Measurements from ENCODE around the gene SNRNP70. TPM values are rescaled to one million over a fixed set of nuclear protein-coding genes. Genes with fewer than 3 reads are reported as not detected.

The SNRNP70 gene
- total RNA-seq, 6 experiments from 2014 or later: 80.8 to 187 (median 123) TPM

- 8% methylated on average over 12 of the region's 38 CpGs for WGBS (ENCODE audit: insufficient coverage, low coverage, low lambda C conversion rate, missing lambda C conversion rate)
- Histone ChIP-seq H3K9me3 (no peaks in the 10 kb centered on the region), H3K4me1 (peaks cover 0 to 9% (median under 1%) of the 10 kb centered on the region in 4 donors), H3K27me3 (no peaks in the 10 kb centered on the region), H3K27ac (no peak within 1 kb of the TSS), H3K36me3 (no peaks in the 10 kb centered on the region), H3K4me3 (peak within 1 kb of the TSS; percentile 24 to 43 (median 35))
- DNase-seq: peak; percentile 73 to 77 (median 73)
- peak; percentile 78 to 83 (median 80) for ATAC-seq
- TF ChIP-seq POLR2A (IDR thresholded peaks at IDR 0.05) (no peak), CTCF (IDR thresholded peaks at IDR 0.05) (no peak)
- intact Hi-C loops (cut with DNase I): no loop called here
These were observed 27.5 kb upstream of the SNRNP70 start, which contains the start of gene CGB7 for GRCh38 chr19:49057636-49058234. Gene CGB7 (minus strand): TSS chr19:49057749. CDS start chr19:49055375, 2,374 bp downstream.

- Histone ChIP-seq H3K4me3 (no peak overlapping the region), H3K9me3 (no peaks in the 10 kb centered on the region), H3K27me3 (no peaks in the 10 kb centered on the region), H3K4me1 (peaks cover 0 to 9% (median under 1%) of the 10 kb centered on the region in 4 donors), H3K27ac (no peak overlapping the region), H3K36me3 (no peaks in the 10 kb centered on the region)
- WGBS (ENCODE audit: insufficient coverage, low coverage, low lambda C conversion rate, missing lambda C conversion rate): 27% methylated on average over 5 of the region's 10 CpGs
- ATAC-seq (no peak), DNase-seq (no peak)
- intact Hi-C loops (cut with DNase I): no loop called here
- TF ChIP-seq CTCF (IDR thresholded peaks at IDR 0.05) (no peak), POLR2A (IDR thresholded peaks at IDR 0.05) (no peak)
These were observed 26.7 kb upstream of the SNRNP70 start for GRCh38 chr19:49058562-49058961.

- no peaks in the 10 kb centered on the region for H3K9me3 ChIP-seq
- no peak overlapping the region for H3K4me3 ChIP-seq
- peaks cover 0 to 9% (median under 1%) of the 10 kb centered on the region in 4 donors for H3K4me1 ChIP-seq
- 70% methylated on average over 9 of the region's 9 CpGs for WGBS (ENCODE audit: insufficient coverage, low coverage, low lambda C conversion rate, missing lambda C conversion rate)
- no peak overlapping the region for H3K27ac ChIP-seq
- H3K36me3 ChIP-seq: no peaks in the 10 kb centered on the region
- H3K27me3 ChIP-seq: no peaks in the 10 kb centered on the region
- DNase-seq: no peak
- intact Hi-C loops (cut with DNase I): no loop called here
- no peak for ATAC-seq
- TF ChIP-seq CTCF (IDR thresholded peaks at IDR 0.05) (no peak), POLR2A (IDR thresholded peaks at IDR 0.05) (no peak)
These were observed 26.2 kb upstream of the SNRNP70 start for GRCh38 chr19:49059053-49059452.

GRCh38 chr19:49061000-49061399 is 24.3 kb upstream of the SNRNP70 start:
- TF ChIP-seq CTCF (IDR thresholded peaks at IDR 0.05): no peak
- no peak for TF ChIP-seq POLR2A (IDR thresholded peaks at IDR 0.05)
- H3K4me3 ChIP-seq: no peak overlapping the region
- no peaks in the 10 kb centered on the region for H3K9me3 ChIP-seq
- WGBS (ENCODE audit: insufficient coverage, low coverage, low lambda C conversion rate, missing lambda C conversion rate): no CpG with 5 or more reads among the region's 2 CpGs
- no peaks in the 10 kb centered on the region for H3K27me3 ChIP-seq
- no peak for ATAC-seq
- intact Hi-C loops (cut with DNase I): no loop called here
- H3K36me3 ChIP-seq: no peaks in the 10 kb centered on the region
- DNase-seq: no peak
- H3K27ac ChIP-seq: no peak overlapping the region
- peaks cover 0 to 9% (median under 1%) of the 10 kb centered on the region in 4 donors for H3K4me1 ChIP-seq
